Mucosa of rectum (tissue), 2 donors: ENCODE measurements around the gene WASF3.

Source experiments
- H3K27ac ChIP-seq, 2 donors: one replicate each; pipeline ENCODE4 v1.7.0; 2013; ENCODE audit warnings: inconsistent platforms in 2 of 2, low read depth in 2 of 2, low read length in 2 of 2
- H3K27me3 ChIP-seq, 2 donors: one replicate each; pipeline ENCODE4 v1.7.0; 2013; ENCODE audit warnings: low read length in 2 of 2; ENCODE audit not compliant: control insufficient read depth in 2 of 2, insufficient read depth in 2 of 2
- H3K36me3 ChIP-seq, 2 donors: one replicate each; pipeline ENCODE4 v1.7.0; 2013; ENCODE audit warnings: low read length in 2 of 2; ENCODE audit not compliant: control insufficient read depth in 2 of 2, insufficient read depth in 2 of 2
- H3K4me1 ChIP-seq, 2 donors: one replicate each; pipeline ENCODE4 v1.7.0; 2013; ENCODE audit warnings: low read length in 2 of 2, mild to moderate bottlenecking in 1 of 2; ENCODE audit not compliant: control insufficient read depth in 2 of 2, insufficient read depth in 2 of 2
- H3K4me3 ChIP-seq, 2 donors: one replicate each; pipeline ENCODE4 v1.7.0; 2013; ENCODE audit warnings: low read length in 2 of 2
- H3K9ac ChIP-seq, 2 donors: one replicate each; pipeline ENCODE4 v1.7.0; 2013; ENCODE audit warnings: low read length in 2 of 2, low read depth in 1 of 2, mild to moderate bottlenecking in 1 of 2
- H3K9me3 ChIP-seq, 2 donors: one replicate each; pipeline ENCODE4 v1.7.0; 2013; ENCODE audit warnings: low read length in 2 of 2; ENCODE audit not compliant: control insufficient read depth in 2 of 2
- donor health status: healthy.
- donor health status: Normal muscosa, but diverticular disease.

The WASF3 gene

GRCh38 chr13:26698392-26699196, 141.1 kb downstream of the WASF3 start:
- Histone ChIP-seq H3K36me3 (no peaks in the 10 kb centered on the region), H3K9ac (no peak overlapping the region), H3K9me3 (no peaks in the 10 kb centered on the region), H3K27ac (no peak overlapping the region), H3K27me3 (no peaks in the 10 kb centered on the region), H3K4me3 (no peak overlapping the region), H3K4me1 (peaks cover 0 to 3% of the 10 kb centered on the region in 2 donors)

- Histone ChIP-seq H3K4me1 (peaks cover 0 to 3% of the 10 kb centered on the region in 2 donors), H3K9me3 (no peaks in the 10 kb centered on the region), H3K27ac (no peak overlapping the region), H3K4me3 (no peak overlapping the region), H3K27me3 (no peaks in the 10 kb centered on the region), H3K36me3 (no peaks in the 10 kb centered on the region), H3K9ac (no peak overlapping the region)
These were observed 141.7 kb downstream of the WASF3 start for GRCh38 chr13:26699197-26699490.

GRCh38 chr13:26705536-26705935, 148.1 kb downstream of the WASF3 start:
- no peak overlapping the region for H3K4me3 ChIP-seq
- H3K9ac ChIP-seq, result no peak overlapping the region
- no peaks in the 10 kb centered on the region for H3K9me3 ChIP-seq
- peaks cover 0 to 4% of the 10 kb centered on the region in 2 donors for H3K27me3 ChIP-seq
- H3K4me1 ChIP-seq, result no peaks in the 10 kb centered on the region
- H3K36me3 ChIP-seq, result no peaks in the 10 kb centered on the region
- H3K27ac ChIP-seq, result no peak overlapping the region

- H3K4me3 ChIP-seq, result no peak overlapping the region
- H3K27me3 ChIP-seq, result peaks cover 0 to 4% of the 10 kb centered on the region in 2 donors
- H3K27ac ChIP-seq, result no peak overlapping the region
- H3K9ac ChIP-seq, result no peak overlapping the region
- no peaks in the 10 kb centered on the region for H3K4me1 ChIP-seq
- no peaks in the 10 kb centered on the region for H3K36me3 ChIP-seq
- no peaks in the 10 kb centered on the region for H3K9me3 ChIP-seq
These were observed 148.9 kb downstream of the WASF3 start for GRCh38 chr13:26706381-26706780.

DNA sequence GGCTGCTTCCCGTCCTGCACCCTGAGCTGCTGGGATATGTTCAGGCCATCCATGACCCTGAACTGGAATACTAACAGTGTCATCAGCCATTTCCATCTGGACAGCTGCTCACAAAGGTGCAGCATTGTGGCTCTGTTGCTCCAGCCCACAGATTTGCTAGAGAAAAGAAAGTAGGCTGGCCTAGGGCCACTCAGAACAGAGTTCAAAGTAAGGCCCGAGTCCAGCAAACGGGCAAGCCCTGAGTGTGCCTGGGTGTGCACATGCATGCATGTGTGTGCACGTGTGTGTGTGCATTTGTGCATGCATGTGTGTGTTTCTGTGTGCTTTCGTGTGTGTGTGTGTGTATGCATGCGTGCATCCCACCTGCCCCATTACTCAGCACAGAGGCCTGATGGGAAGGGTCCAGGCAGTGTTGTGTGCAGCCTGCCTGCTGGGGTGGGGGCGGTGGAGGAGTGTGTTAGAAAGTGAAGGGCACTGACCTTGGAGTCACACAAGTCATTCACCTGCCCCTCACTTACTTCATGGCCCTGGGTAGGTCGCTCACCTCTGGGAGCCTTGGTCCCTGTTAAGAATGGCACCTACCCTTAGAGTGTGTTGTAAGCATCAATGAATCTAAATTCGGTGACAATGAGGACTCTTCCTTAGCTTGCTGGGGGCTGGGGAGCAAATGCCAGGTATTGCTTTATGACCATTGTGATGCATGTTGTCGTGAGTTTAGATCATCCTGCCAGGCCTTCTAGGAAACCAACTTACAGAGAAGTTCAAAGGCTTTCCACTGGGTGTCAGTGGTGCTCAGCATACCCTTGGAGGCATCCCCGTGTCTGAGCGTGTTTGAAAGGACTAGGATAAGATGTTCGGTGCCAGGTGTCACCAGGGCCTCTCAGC, 149.9 kb downstream of the WASF3 start:
- H3K4me3 ChIP-seq, result no peak overlapping the region
- no peaks in the 10 kb centered on the region for H3K9me3 ChIP-seq
- no peak overlapping the region for H3K9ac ChIP-seq
- no peaks in the 10 kb centered on the region for H3K36me3 ChIP-seq
- H3K4me1 ChIP-seq, result no peaks in the 10 kb centered on the region
- H3K27me3 ChIP-seq, result peaks cover 0 to 4% of the 10 kb centered on the region in 2 donors
- no peak overlapping the region for H3K27ac ChIP-seq

- peaks cover 0 to 4% of the 10 kb centered on the region in 2 donors for H3K27me3 ChIP-seq
- no peaks in the 10 kb centered on the region for H3K4me1 ChIP-seq
- no peaks in the 10 kb centered on the region for H3K9me3 ChIP-seq
- no peak overlapping the region for H3K27ac ChIP-seq
- H3K4me3 ChIP-seq, result no peak overlapping the region
- no peak overlapping the region for H3K9ac ChIP-seq
- no peaks in the 10 kb centered on the region for H3K36me3 ChIP-seq
These were observed 150.5 kb downstream of the WASF3 start for GRCh38 chr13:26708007-26708297.

GRCh38 chr13:26709461-26709860, 152.0 kb downstream of the WASF3 start:
- Histone ChIP-seq H3K9me3 (no peaks in the 10 kb centered on the region), H3K36me3 (no peaks in the 10 kb centered on the region), H3K27me3 (peaks cover 0 to 4% of the 10 kb centered on the region in 2 donors), H3K9ac (no peak overlapping the region), H3K4me1 (no peaks in the 10 kb centered on the region), H3K4me3 (no peak overlapping the region), H3K27ac (no peak overlapping the region)

DNA sequence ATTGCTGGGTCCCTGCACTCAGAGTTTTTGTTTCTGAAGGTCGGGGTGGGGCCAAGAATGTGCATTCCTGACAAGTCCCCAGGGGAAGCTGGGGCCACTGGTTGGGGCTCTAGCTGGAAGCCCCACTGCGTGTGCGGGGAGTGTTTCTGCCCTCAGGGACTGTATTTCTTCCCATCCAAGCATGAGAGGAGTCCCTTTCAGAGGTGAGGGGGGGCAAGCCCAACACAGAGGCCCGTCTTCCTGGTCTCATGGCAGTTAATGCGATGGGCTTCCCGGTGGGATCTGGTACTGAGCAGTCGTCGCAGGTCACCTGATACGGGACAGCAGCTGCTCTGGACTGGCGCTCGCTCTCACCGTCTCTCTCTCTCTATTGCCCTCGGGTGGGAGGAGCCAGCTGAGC, 152.7 kb downstream of the WASF3 start:
- H3K27me3 ChIP-seq, result peaks cover 0 to 4% of the 10 kb centered on the region in 2 donors
- H3K36me3 ChIP-seq, result no peaks in the 10 kb centered on the region
- H3K4me3 ChIP-seq, result no peak overlapping the region
- H3K9me3 ChIP-seq, result no peaks in the 10 kb centered on the region
- H3K27ac ChIP-seq, result no peak overlapping the region
- H3K4me1 ChIP-seq, result no peaks in the 10 kb centered on the region
- H3K9ac ChIP-seq, result no peak overlapping the region

GRCh38 chr13:26711211-26711610, 153.7 kb downstream of the WASF3 start:
- Histone ChIP-seq H3K4me3 (no peak overlapping the region), H3K27me3 (no peaks in the 10 kb centered on the region), H3K27ac (no peak overlapping the region), H3K9ac (no peak overlapping the region), H3K4me1 (no peaks in the 10 kb centered on the region), H3K9me3 (no peaks in the 10 kb centered on the region), H3K36me3 (no peaks in the 10 kb centered on the region)

GRCh38 chr13:26713341-26713740, 155.9 kb downstream of the WASF3 start:
- Histone ChIP-seq H3K9ac (no peak overlapping the region), H3K9me3 (no peaks in the 10 kb centered on the region), H3K36me3 (no peaks in the 10 kb centered on the region), H3K4me3 (no peak overlapping the region), H3K27ac (no peak overlapping the region), H3K27me3 (no peaks in the 10 kb centered on the region), H3K4me1 (no peaks in the 10 kb centered on the region)
